DMS53 (cell line): ENCODE data around the gene RAB33B.
"Not testable (repeated sequence)": the region's sequence is repeated elsewhere in the genome, so short reads cannot be mapped to it uniquely, and the experiment has no call there.

Experiments
- DNase-seq: peaks from one replicate; lab custom pipeline; 2025; lab: John Stamatoyannopoulos, UW

Gene RAB33B

DNA sequence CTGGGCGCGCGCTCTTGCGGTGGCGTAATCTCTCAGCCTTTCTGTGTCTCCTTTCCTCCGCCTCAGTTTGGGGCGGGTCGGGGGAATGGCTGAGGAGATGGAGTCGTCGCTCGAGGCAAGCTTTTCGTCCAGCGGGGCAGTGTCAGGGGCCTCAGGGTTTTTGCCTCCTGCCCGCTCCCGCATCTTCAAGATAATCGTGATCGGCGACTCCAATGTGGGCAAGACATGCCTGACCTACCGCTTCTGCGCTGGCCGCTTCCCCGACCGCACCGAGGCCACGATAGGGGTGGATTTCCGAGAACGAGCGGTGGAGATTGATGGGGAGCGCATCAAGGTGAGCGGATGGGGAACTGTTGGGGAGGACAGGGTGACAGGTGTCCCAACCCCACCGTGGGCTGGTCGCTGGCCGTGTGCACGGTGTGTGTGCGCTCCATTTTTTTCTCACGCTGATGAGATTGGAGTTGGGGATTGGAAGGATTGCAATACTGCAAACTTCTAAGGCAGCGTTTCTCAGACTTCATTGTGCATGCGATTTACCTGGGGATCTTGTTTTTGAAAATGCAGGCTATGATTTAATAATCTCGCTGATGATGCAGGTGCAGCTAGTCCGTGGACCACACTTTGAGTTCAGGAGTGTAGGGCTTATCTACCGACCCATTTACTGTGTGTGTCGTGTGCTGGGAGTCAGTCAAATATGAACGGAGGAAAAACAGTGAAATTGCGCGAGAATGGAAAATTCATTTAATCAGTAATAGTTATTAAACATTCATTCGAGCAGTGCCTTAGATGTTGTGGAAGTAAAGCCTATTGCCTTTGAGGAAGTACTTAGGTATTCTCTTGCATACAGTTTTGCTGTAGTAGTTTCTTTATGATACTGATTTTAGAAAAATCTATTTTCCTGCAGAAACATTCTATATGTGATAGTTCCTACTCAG, at the start of gene RAB33B:
Gene RAB33B (plus strand): TSS at position 11 of the 935 bp plus-strand sequence. CDS start 75 bp downstream, at position 86.
- DNase-seq, result peak; percentile 72

DNA sequence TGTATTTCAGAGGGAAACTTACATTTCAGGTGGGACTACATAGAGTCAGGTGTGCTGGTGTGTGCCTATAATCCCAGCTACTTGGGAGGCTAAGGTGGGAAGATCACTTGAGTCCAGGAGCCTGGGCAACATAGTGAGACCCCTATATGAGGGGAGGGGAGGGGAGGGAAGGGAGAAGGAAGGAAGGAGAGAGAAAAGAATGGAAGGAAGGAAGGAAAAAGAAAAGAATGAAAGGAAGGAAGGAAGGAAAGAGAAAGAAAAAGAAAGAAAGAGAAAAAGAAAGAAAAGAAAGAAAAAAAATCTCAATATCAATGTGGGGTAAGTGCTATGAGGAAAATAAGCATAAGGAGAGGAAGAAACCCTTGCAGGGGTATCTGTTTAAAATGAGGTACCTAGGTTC, 43.6 kb upstream of the RAB33B start:
- no peak for DNase-seq

DNA sequence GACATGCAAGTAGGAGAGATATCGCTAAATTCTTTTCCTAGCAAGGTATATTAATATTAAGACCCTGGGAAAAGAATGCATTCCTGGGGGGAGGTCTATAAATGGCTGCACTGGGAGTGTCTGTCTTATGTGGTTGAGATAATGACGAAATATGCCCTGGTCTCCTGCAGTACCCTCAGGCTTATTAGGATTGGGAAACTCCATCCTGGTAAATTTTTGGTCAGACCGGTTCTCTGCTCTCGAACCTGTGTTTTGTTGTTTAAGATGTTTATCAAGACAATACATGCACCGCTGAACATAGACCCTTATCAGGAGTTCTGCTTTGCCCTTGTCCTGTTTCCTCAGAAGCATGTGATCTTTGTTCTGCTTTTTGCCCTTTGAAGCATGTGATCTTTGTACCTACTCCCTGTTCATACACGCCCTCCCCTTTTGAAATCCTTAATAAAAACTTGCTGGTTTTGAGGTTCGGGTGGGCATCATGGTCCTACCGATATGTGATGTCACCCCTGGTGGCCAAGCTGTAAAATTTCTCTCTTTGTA, 39.2 kb upstream of the RAB33B start:
- not testable (repeated sequence) for DNase-seq

GRCh38 chr4:139416073-139416673, 37.7 kb upstream of the RAB33B start:
- DNase-seq, result peak; percentile 46

GRCh38 chr4:139419388-139419914, 34.5 kb upstream of the RAB33B start:
- no peak for DNase-seq

DNA sequence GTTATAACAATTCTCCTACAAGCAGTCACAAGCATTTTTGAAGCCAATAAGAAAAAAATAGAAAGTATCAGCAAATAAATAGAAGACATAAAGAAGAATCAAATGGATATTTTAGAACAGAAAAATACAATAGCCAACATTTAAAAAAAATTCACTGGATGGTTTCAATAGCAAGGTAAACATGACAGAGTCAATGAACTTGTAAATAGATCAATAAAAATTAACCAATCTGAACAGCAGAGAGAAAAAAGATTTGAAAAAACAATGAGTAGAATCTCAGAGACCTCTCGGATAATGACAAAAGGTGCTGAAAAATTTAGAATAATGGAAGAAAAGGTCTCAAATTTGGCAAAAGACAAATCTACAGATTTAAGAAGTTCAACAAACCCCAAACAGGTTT, 33.3 kb upstream of the RAB33B start:
- no peak for DNase-seq

GRCh38 chr4:139436122-139436521, 17.8 kb upstream of the RAB33B start:
- no peak for DNase-seq

DNA sequence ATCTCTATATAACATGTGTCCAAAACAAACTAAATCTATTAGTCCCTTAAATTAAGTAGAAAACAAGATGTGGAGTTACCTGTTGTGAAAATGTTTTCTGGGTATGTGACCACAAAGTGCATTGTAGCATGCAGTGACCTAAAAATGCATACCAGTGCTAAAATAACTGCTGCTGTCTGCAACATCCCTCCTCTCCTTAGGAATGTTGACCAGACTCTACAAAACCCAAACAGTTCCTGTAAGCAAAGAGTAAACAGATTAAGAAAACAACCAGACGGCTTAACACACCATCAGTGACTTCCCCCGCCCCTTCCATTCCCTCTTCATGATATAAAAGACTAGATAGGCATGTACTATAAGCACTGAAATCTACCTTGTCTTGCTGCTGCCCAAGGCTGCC, 15.8 kb upstream of the RAB33B start:
- DNase-seq, result no peak

GRCh38 chr4:139441029-139441428, 12.9 kb upstream of the RAB33B start:
- DNase-seq, result no peak

- no peak for DNase-seq
These were observed 10.3 kb upstream of the RAB33B start for GRCh38 chr4:139443661-139444060.

- DNase-seq, result not testable (repeated sequence)
These were observed 9.0 kb upstream of the RAB33B start for GRCh38 chr4:139444881-139445280.

DNA sequence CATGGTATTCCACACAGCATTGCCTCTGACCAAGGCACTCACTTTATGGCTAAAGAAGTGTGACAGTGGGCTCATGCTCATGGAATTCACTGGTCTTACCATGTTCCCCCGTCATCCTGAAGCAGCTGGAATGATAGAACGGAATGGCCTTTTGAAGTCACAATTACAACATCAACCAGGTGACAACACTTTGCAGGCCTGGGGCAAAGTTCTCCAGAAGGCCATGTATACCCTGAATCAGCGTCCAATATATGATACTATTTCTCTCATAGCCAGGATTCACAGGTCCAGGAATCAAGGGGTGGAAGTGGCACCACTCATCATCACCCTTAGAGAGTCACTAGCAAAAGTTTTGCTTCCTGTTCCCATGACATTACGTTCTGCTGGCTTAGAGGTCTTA, 6.8 kb upstream of the RAB33B start:
- DNase-seq, result not testable (repeated sequence)

DNA sequence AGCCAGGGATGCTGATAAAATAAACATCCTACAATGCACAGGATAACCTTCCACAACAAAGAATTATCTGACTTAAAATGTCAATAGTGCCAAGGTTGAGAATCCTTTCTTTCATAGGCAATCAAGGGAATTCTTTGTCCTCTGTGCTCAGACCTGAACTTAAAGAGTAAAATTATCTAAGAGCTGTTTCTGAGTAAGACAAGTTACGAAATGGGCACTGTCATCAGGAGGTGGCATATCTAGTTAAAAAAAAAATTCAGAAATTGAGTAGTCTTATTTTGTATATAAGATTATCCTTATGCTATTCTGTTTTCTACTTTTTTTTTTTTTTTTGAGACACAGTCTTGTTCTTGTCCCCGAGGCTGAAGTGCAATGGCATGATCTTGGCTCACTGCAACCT, 3.3 kb upstream of the RAB33B start:
- no peak for DNase-seq

GRCh38 chr4:139451997-139452396, 1.9 kb upstream of the RAB33B start:
- DNase-seq, result no peak

DNA sequence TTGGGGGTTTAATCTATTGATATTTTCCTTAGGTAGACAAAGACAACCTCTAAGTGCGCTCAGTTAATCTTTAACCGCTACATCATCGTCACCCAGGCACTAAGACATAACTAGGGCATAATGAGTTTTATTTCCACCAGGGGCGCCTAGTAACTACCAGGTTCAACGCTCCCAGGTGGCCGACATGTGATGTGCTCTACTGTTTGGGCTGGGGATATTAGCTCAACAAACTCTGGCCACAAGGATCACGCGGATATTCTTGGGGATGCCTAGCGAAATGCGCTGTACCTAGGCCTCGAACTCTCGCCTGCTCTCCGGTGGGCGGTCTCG, 915 bp upstream of the RAB33B start:
- peak; percentile 89 for DNase-seq

GRCh38 chr4:139453371-139454110, 380 bp upstream of the RAB33B start:
- DNase-seq, result peak; percentile 97

DNA sequence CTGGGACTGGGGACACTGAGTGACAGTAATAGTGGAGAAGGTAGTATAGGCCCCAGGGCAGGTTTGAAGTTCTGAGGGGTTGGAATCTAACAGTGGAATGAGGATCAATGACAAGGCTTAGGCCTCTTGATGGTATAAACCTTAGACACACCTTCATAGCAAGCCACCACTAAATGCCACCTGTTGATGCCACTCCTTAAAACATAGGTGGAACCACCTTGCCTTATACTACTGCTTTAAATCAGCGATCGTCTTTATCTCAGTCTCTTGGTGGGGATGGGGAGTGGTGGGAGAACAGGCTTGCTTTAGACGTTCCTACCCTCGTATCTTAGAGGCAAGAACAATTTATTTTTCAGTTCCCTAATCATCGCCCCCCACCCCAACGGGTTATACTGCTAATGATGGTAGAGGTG, 1.2 kb downstream of the RAB33B start:
- DNase-seq, result no peak

DNA sequence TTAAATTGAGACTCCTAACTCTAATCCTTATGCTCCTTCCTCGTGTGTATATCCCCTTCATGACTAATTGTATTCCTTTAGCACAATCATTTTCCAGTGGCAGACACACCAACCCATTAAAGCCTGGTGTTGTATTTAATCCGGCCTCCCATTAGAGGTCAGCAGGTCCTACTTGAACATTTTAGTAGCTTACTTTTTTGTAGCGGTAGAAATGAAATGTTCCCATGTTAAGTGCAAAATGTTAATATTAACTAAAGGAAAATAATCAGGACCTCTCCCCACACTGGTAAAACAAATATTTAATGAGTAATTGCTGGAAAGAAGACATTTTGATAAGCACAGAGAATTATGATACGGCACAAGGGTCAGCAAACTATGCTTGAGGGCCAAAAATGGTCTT, 3.4 kb downstream of the RAB33B start:
- DNase-seq, result no peak

DNA sequence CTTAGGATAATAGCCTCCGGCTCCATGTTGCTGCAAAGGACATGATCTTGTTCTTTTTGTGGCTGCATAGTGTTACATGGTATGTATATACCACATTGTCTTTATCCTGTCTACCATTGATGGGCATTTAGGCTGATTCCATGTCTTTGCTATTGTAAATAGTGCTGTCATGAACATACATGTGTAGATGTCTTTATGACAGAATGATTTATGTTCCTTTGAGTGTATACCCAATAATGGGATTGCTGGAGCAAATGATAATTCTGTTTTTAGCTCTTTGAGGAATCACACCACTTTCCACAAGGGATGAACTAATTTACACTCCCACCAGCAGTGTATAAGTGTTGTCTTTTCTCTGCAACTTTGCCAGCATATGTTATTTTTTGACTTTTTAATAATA, 4.6 kb downstream of the RAB33B start:
- DNase-seq, result no peak

DNA sequence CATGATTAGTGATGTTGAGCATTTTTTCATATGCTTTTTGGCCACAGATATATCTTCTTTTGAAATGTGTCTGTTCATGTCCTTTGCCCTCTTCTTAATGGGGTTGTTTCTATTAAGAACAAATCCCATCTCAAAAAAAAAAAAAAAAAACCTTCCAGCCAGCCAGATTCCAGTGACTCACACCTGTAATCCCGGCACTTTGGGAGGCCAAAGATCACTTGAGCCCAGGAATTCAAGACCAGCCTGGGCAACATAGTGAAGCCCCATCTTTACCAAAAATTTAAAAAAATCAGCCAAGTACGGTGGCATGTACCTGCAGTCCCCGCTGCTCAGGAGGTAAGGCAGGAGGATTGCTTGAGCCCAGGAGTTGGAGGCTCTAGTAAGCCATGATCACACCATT, 5.1 kb downstream of the RAB33B start:
- peak; percentile 5 for DNase-seq

DNA sequence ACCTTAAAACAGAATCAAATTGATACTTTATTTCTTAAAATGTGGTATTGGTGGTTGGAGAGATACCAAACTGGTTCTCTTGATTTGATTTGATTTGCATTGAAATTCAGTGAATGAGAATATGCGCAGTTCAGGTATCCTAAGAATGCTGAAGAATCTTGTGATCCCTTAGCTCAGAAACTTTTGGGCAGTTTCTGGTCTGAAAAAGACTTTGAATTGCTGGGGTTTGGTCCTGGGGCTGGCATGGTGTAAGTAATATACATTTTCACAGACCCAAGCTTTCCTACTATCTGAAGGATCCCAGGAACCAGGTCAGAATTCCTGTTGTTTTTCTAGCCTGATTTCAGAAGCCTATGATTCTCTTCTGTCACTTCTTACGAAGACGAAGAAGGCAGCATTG, 6.6 kb downstream of the RAB33B start:
- DNase-seq, result no peak

GRCh38 chr4:139461022-139461628, 7.2 kb downstream of the RAB33B start:
- DNase-seq, result peak; percentile 4
